CD4-positive, alpha-beta T cell treated with Interleukin-17A for 4 hours (primary cell): ENCODE measurements around the gene HRNR.

ENCODE experiments used
- DNase-seq: peaks from one replicate; pipeline ENCODE4 v3.0.0-alpha.2; 2020; ENCODE audit warnings: mixed read lengths

Gene HRNR

DNA sequence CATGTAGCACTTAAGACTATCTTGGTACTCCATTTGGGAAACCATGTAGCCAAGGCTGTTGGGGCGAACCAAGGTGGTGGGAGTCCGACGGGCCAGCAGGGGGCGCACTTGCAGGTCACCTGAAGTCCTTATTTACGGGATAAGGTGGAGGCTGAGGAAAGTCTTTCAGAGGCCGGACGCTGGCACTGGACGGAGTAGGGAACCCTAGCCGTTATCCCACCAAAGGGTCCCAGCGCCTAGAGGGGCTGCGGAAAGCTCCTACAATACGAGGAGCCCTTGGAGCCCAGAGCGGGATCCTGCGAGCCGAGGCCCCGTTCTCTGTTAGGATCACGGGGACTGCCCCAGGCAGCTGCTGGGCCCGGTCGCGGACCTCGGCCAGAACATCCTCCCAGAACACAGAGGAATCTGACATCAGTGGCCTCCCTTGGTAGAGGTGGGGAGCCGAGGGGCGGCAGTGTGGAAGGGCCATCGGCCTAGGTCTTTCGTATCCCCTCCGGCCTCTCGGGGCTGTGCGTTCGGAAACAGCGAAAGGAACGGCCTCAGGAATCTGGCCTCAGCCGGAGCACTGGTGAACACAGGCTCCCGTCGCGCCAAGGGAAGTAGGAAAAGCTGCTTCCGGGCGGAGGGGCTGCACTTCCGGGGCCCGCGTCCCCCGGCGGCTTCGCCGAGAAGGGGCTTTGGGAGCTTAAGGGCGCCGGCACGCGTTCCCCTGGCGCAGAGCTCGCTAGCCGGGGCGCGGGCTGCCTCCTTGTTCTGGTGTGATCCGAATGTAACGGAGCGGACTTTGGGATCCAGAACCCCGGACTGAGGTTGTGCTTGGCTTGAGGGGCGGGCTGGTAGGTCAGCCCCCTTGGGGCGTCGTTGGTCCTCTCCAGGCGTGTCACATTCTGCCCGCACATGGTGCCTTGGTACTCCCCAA is 35.1 kb downstream of the HRNR start:
- peak; percentile 84 for DNase-seq

DNA sequence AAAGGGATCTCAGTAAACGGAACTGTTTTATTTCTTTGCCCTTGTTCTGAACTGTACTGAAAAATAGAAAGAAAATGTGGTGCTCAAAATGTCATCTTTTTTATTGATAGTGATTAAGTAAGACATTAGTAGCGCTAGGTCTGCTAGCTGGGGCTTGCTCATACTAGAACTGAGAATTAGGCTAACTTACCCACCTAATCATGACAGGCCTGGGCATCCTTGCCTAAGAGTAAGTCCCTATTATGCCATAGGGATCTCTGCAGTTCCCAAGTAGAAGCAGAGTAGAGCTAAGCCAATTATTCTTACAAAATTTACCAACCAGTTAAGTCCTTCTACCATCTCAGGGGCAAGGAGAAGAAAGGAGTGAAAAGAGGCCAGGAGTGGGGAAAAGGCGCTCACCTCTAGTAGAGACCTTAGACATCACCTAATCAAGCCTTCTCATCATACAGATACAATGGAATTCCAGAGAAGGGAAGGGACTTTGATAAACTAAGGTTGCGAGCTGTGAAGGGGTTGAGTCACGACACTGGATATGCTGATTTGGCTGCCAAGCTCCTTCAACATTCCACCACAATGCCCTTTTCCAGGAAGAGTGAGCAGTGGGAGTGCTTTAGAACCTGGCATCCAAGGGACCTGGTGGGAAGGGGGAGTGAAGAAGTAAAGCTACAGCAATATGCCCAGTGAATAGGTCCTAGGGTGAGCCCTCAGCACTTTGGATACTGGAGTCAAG is 37.3 kb downstream of the HRNR start:
- DNase-seq, result no peak

DNA sequence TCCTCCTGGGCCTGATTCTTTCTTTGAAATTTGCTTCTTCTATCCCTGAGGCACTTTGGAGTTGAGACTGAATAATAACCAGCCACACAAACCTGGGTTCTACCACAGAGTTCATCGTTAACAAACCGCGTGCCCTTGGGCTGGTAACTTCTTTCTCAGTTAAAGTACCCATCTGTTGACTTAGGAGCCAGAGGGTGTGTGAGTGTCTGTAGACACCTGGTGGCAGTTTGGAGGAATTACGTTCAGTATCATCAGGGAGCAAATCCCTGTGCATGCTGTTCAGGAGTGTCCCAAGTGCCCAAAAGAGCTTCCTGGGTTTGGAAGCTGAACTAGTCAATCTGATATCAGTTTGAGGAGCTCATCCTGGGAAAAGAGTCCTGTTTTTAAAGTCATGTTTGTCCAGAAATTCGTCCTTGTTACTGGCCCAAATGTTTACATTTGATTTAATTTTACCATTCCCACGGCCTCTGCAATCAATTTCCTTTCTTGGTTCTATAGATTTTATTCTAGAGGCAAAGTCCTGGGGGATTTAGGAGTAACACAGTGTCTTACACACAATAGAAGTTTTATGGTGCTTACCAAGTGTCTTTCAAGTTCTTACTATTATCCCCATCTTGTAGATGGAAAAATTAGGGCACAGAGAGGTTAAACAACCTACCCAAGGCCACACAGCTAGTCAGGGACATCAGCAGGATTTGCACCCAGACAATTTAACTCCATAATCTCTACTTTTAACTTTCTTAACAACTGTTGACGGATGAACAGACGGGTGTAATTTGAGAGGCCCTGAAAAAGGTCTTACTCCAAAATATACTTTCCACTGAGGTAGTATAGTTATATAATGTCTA is 38.2 kb downstream of the HRNR start:
- peak; percentile 45 for DNase-seq

DNA sequence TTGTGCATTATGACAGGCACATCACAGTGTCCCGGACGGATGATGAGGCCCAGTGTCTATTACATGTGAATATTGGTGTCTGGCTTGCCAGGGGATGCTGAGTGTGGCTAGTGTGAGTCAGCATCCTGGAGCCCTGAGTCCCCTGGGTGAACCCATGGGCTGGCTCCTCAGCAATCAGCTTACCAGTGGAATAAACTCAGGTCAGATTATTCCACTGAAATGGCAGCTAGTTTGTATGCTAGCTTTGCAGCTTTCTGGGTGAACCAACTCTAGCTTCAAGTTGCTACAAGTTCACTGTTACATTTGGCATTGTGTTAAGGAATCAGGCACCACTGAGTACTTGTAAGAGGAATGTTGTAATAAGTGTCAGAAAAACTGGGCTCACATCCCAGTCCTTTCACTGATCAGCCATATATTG is 41.0 kb downstream of the HRNR start:
- DNase-seq, result peak; percentile 5

DNA sequence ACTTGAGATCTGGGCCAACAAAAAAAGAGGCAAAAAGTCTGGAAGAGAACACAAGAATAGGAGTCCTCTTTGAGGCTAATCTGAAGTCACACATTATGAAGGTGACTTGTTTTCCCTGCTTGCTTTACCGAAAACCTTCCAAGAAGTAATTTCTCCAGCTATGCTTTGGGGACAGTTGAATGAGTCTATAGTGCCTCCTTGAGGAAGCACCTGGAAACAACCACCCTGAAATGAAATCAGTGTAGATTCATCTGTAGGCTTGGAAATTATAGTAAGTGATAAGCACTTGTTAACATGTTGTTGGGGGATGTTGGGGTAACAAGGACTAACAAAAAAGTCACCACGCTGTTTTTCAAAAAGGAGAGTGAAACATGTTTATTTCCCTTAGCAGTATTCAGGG is 41.6 kb downstream of the HRNR start:
- DNase-seq, result no peak

DNA sequence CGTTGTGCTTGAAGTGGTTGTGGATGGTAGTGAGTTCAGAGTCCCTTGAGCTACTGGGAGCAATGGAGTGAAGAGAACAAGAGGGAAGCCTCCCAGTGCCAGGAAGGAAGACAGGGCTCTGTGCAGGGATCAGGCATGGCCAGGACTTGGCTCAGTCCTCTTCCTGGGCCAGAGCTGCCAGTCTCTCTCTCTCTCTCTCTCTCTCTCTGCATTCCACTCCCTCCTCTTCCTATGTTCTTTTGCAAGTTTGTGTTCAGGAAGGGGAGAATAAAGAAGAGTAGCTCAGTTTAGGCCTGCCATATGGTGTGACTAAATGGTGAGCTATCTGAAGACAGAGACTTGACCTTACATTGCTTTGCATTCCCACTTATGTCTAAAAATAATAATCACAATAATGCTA is 44.4 kb downstream of the HRNR start:
- no peak for DNase-seq

DNA sequence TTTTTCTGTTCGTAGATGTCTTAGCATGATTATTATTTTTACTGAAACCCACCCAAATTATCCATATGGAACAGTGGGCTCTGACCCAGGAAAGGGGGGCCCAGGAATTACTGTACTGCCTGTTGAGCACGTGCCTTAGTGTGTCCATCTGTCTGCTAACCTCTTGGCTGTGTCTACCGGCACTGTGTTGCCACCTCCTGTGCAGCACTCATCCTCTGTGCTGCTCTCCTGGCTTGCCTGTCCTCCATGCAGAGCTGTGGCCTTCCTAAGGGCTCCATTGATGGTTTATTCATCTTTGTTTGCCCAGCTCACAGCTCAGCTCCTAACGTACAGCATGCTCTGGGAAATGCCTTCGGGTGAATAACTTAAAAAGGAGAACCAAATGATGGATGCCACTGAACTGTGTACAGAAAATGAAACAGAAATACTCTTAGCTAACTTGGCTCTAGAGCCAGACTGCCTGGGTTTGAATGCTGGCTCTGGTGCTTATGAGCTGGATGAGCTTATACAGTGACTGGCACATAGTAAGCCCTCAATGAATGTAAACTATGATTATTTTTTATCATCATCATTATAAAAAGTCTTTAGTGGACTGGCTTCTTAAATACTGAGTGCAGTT is 53.6 kb downstream of the HRNR start:
- DNase-seq, result no peak

DNA sequence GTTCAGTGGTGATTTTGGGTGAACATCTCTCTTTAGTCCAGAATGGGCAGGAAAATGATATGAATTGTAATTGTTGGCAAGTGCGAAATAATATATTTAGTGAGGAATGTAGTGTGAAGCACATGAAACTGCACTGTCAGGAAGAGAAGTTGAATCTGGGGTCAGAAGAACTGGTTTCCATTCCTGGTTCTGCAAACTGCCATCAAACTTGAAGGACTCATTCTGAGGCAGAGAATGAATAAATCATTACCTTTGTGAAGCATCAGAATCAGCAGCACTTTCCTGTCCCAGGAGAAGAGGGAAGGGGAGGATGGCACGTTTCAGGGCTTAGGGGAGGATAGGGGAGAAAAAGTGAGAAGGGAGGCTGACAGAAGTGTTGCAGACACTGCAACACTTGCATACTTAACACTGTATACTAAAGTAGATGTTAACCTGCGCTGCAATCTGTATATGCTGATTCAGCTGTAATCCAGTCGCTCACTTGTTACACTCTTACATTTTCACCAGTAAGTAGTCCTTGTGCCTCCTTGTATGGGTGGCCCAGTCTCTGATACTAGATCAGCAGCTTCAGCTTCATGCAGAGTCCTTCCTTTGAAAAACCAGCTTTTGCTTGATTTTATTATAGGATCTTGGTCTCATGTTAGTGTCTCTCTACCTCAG is 54.5 kb downstream of the HRNR start:
- no peak for DNase-seq

DNA sequence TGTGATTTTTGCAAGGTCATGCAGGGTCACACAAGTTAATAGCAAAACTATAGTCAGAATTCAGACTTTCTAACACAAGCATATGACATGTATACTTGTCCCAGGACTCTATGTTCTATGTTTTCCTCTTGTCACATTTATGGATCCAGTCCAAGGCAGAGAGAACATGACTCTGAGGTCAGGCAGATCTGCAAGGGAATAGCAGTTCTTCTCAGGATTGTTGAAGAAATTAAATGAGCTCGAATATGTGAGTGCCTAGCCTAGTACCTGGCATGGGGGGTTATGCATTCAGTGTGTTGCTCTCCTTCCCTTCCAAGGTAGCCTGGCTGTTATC is 55.5 kb downstream of the HRNR start:
- DNase-seq, result no peak

DNA sequence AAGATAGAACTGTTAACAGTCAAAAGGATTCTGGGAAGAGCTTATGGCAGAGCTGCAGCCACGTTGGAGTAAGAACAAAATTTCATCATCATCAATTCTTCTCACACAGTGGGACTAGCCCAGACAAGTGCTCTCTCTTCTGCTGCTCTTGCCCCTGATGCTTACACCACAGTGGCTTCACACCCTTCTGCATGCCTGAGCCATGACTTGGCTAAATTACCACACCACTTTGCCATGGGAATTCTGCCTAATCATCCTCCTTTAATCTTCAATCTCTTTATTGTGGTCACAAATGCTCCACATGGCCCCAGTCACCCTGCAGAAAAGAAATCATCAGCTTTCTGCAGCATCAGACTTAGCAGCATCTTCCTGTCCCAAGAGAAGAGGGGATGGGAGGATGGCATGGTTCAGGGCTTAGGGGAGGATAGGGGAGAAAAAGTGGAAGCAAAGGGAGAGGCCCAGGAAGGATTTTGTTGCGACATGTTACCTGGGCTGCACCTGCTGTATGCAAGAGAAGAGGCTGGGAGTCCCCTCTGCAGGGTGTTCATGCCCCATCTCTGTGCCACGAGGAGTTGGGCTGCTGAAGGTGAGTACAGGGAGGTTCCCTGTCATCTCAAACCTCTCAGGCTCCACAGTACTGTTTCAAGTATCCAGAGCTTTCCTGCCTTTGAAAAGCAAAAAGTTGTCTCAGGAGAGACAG is 56.0 kb downstream of the HRNR start:
- DNase-seq, result no peak

DNA sequence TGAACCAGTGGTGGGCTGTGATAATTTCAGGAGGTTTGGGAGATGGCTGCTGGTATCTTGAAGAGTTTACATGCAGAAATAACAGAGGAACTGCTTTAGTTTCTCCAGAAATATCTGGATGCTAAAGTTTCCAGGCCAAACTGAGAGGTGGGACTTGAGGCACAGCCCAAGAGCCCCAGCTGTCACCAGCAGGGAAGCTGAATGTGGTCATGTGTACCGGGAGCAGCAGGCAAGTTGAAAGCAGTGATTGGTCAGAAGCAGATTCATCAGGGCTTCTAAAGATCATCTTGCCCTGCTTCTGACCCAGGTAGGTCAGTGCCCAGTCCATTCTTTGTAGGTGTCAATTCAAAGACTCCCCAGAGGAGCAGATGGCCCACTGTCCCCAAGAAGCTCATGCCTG is 57.0 kb downstream of the HRNR start:
- DNase-seq, result no peak

DNA sequence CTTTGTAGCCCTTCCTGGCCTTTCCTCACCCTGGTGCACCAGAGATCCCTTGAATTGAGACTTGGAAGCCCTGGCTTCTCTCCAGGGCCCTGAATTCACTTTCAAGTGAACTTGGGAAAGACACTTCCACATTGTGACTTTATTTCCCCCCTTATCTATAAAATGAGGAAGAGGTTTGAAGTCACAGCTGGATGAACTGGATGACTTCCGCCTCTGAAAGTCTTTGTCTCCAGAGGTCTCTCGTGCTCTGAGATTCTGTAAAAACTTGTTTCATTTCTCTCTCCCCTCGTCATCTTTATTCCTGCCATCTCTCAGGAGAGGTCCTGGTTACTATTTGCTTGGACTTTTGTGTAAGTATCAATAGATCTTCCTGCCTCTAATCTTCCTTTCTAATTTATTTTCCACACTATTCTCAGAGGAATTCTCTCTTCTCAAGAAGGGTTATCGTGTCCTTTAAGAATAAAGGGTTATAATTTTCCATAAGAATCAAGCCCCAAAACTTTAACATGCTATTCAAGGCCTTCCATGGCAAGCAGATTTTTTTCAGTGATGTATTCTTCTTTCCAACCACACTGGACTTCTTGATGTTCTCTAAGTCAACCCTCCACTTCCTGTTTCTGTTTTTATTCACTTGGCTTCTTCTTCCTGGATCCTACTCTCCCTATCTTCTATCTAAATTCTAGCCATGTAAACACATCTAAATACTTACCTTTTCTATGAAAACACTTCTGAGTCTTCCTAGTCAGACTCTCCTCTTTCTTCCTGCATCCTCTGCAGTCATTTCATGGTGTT is 58.5 kb downstream of the HRNR start:
- DNase-seq, result no peak

DNA sequence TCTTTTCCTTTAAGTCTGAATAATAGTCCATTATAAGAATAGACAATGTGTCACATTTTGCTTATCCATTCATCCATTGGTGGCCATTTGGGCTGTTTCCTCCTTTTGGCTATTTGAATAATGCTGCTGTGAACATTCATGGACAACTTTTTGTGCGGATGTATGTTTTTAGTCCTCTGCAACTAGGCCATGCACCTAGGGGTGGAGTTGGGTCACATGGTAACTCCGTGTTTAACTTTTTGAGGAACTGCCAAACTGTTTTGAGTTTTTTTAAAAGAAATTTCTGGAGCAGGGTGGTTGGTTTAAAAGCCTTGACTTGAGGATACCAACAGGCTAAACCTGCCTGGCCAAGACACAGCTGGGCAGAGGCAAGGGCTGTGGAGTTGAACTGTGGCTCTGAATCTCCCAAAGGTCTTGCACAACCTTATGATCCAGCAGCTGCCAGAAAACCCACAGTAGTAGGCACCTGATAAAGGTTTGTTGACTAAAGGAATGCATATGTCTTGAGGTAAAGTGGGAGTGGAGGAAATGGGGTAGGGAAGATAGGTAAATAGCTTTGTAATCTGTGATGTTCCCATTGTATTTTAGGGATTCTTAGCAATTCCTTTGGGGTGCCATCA is 59.4 kb downstream of the HRNR start:
- DNase-seq, result no peak

DNA sequence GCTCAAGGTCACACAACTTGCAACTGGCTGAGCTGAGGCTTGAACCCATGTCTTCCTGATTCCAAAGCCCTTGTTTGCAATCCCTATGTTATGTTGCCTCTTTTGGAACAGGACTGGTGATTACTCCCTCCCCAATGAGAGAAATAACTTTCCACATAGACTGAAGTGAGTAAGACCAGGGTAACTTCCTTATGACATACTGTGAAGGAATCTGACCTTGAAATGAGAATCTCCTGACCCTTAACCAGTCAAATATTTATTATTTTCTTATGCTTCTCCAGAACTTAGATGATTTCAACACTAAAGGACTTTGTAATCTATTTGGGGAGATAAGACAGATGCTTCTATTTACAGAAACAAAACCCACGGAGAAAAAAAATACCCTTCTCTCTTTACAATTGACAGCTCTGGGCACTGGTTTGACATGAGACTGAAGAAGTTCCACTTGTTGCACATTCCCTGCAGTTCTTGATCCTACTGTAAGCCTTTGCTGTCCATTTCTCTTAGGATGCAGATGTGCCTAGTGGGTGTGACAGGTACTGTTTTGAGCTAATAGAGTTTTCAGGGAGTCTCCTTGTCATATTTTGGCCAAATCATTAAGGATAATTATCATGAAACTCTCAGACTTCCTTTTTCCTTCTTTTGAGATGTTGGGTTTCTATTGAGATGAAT is 61.1 kb downstream of the HRNR start:
- no peak for DNase-seq
